ENCODE results near the gene SERPINH1.

The SERPINH1 gene

GRCh38 chr11:75538150-75538942, 23.7 kb upstream of the SERPINH1 start:
- DNase-seq (ENCODE audit: low read depth) = no peak
- no peak overlapping the region for H3K4me3 ChIP-seq (ENCODE audit: low read depth, low read length)
- TF ChIP-seq CTCF (IDR thresholded peaks at IDR 0.05; ENCODE audit: low read depth, low read length, missing control alignments) = no peak

GRCh38 chr11:75539459-75540334, 22.4 kb upstream of the SERPINH1 start:
- DNase-seq (ENCODE audit: low read depth) = no peak
- TF ChIP-seq CTCF (IDR thresholded peaks at IDR 0.05; ENCODE audit: low read depth, low read length, missing control alignments) = no peak
- H3K4me3 ChIP-seq (ENCODE audit: low read depth, low read length) = no peak overlapping the region

GRCh38 chr11:75541193-75542087, 20.6 kb upstream of the SERPINH1 start:
- H3K4me3 ChIP-seq (ENCODE audit: low read depth, low read length) = no peak overlapping the region
- no peak for TF ChIP-seq CTCF (IDR thresholded peaks at IDR 0.05; ENCODE audit: low read depth, low read length, missing control alignments)
- no peak for DNase-seq (ENCODE audit: low read depth)

- H3K4me3 ChIP-seq (ENCODE audit: low read depth, low read length) = no peak overlapping the region
- DNase-seq (ENCODE audit: low read depth) = no peak
- no peak for TF ChIP-seq CTCF (IDR thresholded peaks at IDR 0.05; ENCODE audit: low read depth, low read length, missing control alignments)
Measured at GRCh38 chr11:75542088-75542438, 20.0 kb upstream of the SERPINH1 start.

- no peak for DNase-seq (ENCODE audit: low read depth)
- no peak overlapping the region for H3K4me3 ChIP-seq (ENCODE audit: low read depth, low read length)
- TF ChIP-seq CTCF (IDR thresholded peaks at IDR 0.05; ENCODE audit: low read depth, low read length, missing control alignments) = no peak
Measured at GRCh38 chr11:75543806-75544205, 18.2 kb upstream of the SERPINH1 start.

- no peak overlapping the region for H3K4me3 ChIP-seq (ENCODE audit: low read depth, low read length)
- TF ChIP-seq CTCF (IDR thresholded peaks at IDR 0.05; ENCODE audit: low read depth, low read length, missing control alignments) = no peak
- DNase-seq (ENCODE audit: low read depth) = no peak
Measured at GRCh38 chr11:75547177-75547576, 14.9 kb upstream of the SERPINH1 start.
